HG02981 (cell line): Measurements from ENCODE around the gene HDHD5.

Source experiments
- ATAC-seq: cut with Tn5 transposase; IDR thresholded peaks from one replicate; pipeline ENCODE4 v1.9.1; 2021; ENCODE audit warnings: mild to moderate bottlenecking, moderate library complexity; ENCODE audit not compliant: unreplicated experiment

Gene HDHD5

DNA sequence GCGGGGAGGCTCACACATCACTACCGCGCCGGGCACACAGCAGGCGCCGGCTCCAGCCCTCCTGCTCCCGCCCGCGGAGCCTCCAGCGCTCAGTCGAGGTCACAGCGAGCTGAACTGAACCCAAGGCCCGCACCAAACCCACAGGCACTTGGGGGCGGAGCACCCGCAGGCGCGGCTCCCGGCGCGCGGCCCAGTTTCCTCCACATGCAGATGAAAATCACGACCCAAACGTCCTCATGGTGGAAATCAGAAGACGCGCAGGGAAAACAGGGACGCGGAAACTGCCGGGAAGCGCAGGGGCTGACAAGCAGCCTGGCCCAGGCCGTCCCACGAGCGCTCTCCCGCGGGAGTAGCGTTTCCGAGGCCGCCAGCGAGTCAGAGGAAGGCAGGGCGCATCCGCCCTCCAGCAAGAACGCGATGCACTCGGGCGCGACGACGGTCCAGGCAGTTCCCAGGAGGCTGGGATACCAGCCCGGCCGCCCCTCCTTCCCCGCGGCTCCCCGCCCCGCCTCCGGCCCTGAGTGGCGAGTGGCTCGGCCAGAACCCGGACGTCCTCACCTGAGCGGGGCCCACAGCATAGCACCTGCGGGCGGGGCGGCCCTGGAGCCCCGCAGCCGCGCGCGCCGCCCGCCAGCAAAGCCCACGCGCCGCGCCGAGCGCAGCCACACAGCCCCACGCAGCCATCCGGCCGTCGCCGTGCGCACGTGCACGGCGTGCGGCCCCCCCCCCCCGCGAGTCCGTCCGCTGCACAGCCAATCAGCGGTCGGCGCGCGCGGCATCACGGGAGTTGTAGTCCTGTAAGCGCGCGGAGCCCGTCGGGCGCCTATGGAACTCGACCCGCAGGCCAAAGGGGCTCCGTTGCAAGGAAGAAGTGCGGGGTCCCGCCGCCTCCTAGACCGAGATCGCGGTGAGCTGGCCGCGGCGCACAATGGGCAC is at the start of gene HDHD5:
Gene HDHD5, minus strand, starts transcription at position 710 of the 936 bp plus-strand sequence. Its CDS starts 26 bp downstream, at position 684.
- ATAC-seq: peak; percentile 71

DNA sequence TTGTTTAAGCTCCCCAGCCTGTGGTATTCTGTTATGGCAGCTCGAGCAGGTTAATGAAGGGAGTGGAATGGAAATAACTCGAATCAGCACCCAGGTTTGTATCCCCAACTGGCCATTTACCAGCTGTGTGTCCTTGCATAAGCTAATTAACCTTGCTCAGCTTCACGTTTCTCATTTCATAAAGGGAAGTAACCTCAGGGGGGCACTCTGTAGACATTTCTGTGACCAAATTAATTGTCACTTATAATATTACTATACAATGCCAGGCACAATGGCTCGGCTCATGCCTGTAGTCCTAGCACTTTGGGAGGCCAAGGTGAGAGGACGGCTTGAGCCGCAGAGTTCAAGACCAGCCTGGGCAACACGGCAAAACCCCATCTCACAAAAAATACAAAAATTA is 46.4 kb upstream of the HDHD5 start:
- no peak for ATAC-seq

DNA sequence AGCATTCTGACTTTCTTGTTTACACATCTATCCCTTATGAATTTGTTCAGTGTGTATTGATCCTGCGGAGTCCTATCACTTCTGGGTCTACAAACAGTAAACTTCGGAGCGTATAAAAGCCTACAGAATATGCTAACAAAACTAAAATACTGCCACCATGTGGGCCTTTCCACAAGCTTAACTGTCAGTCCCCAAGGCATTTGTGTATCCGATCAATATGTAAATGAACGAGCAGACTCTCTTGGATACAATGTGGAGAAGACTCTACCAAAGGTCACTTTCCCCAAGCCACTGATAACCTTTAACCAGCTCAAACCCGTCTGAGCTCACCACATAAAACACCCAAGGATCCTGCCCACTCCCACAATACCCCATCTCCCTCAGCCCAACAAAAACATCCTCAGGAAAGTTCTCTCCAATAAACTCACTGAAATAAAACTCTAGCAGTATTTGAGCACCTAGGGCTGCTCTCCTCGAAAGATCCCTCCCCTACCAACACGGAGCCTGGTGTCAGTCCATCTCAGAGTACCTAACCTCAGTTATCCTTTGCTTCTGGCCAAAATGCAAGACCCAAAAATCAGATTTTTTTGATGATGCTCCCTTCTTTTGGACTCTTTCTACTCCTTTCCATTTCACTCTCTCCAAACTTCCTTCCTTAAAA is 42.3 kb upstream of the HDHD5 start:
- no peak for ATAC-seq

DNA sequence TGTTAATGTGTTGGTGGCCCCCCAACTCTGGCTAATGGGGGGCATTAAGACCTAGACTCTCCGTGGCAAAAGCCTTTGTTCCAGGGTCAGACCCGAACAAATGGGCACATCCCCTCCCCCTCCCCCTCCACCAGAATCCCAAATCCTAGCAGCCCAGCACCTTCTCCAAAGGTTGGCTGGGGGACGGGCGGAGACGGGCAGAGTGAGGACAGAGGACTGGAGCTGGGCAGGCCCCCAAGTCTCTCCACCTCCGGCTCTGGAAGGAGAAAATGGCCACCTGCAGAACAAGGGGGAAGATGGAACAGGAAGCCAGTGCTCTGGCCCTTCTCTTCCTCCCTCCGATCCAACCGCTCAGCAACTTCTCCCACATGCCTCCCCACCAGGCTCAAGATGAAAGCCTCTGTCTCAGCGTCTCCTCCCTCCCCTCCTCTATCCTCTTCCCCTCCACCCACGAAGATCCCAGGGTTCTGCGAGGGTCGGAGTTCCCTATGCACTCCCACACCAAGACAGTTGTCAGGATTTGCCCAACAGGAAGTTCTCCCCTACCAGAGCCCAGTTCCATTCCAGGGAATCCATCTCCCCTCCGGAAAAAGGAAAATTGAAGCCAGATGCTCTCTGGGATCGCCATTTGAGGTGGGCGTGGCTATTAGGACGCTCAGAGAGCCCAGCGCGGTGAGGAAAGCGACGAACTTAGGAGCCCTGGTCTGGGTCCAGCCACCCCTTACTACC is 40.1 kb upstream of the HDHD5 start:
- ATAC-seq: no peak

DNA sequence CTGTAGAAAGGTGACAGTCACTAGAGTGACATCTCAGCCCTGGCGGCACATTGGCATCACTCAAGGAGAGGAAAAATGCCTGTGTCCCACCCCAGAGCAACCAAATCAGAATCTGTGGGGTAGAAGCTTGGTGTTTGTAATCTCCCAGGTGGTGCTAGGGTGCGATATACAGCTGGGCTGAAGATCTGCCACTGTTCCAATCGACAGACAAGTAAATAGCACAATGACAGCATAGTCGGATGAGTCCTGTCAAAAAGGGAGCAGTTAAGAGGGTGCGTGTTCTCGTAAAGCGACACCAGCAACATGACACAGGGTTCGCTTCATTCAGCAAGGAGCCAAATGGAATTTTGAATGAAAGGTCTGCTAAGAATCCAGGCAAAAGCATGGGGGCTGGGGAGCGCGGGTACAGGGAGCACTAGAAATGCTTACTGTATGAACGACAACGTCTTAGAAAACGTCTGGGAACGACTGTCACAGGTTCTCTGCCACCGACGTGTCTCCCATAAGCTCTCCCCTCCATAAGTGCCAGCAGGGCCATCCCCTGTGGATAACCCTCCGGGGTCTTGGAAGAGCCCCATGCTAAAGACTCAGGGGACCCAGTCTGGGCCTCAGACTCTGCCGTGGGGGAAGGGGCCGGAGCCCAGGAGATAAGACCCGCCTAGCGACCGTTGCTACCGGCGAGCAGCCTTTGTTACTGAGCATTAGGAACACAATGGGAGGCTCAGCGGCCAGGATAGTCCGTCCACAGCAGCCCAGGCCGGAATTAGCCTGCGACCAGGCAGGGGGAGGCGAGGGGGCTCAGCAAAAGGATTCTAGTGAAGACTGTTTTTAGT is 39.3 kb upstream of the HDHD5 start:
- no peak for ATAC-seq

DNA sequence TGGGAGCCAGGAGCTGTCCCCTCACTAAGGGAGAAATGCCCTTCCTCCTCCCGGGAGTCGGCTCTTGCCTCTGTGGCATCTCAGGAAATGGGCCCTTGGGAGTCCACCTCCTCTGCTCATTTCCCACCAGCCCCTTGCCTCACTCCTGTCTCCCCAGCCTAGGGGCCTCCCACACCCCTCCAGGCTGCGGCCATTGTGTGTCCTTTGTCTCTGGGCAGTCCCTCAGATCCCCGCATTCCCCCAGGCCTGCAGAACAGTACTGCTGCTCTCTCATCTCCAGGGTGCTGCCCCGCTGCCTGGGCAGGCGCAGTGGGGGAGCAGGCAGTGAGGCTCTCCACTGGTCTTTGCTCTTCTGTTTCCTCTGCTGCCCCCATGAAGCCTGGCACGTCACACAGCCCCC is 35.1 kb upstream of the HDHD5 start:
- ATAC-seq: no peak

DNA sequence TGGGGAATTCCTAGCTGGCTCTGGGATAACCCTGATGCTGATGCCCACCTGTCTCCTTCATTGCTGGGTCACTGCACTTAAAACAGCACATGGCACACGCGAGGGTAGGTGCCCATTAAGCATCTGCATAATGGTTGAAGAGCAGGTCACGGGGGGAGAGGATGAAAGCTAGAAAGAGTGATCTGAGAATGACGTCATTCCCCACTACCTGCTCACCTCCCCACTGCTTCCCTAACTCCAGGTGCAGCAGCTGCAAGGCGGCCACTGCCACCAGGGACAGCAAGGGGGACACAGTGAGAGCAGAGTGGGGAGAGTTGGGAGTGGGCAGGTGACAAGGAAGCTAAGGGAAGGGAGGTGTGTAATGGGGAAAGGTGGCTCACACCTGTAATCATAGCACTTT is 33.1 kb upstream of the HDHD5 start:
- no peak for ATAC-seq

DNA sequence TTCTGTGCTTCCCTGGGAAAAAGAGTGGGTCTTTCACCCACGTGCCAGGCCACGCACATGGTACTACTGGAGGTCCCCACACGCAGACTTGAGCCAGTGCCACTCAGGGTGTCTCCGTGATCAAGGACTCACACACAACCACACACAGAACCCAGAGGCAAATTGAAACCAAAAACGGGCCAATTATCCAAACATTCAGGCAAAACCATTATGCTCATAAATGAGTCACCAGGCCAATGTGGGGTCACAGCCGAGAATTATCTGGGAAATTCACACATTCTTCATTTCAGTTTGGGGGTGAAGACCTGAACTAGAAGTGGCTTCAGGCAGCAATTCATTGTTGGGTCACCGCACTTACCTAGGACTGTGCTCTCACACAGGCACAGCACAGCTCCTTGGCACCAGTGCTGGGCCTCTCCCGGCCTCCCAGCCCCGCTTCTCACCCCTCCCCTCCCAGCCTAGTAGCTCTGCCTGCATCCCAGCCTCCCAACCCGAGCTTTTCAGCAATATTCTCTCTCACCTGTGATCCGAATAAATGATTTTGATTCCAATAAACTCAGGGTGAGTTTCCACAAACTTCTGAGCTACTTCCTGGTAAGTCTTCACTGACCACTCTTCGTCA is 32.2 kb upstream of the HDHD5 start:
- no peak for ATAC-seq

DNA sequence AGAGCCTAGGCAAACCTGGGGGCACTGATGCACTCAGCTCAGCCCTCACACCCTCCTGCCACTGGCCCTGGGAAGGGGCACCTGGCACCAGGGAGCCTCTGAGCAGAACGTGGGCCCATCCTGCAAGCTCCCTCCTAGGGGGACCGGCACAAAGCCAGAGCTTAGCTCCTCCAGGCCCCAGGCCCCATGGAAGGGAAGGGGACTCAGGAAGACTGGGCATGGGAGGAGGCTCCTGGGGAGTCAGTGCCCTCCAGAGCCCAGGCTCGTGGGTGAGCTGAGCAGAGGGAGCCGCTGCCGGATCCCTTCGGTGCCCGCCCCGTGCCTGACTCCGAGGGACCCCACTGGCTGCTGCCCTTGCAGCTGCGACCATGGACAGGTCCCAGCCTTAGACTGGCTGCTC is 31.6 kb upstream of the HDHD5 start:
- ATAC-seq: no peak

DNA sequence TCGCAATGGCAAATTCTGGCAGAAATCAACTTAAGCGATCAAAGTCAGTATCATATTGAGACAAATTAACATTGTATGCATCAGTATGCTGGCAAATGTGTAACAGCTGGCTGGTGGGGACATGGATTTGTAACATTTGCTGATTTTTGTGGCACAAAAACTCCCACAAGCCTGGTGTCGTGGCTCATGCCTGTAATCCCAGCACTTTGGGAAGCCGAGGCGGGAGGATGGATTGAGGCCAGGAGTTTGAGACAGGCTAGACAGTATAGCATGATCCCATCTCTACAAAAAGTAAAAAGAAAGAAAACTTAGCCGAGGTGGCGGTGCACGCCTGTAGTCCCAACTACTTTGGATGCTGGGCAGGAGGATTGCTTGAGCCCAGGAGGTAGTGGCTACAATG is 17.6 kb upstream of the HDHD5 start:
- no peak for ATAC-seq

DNA sequence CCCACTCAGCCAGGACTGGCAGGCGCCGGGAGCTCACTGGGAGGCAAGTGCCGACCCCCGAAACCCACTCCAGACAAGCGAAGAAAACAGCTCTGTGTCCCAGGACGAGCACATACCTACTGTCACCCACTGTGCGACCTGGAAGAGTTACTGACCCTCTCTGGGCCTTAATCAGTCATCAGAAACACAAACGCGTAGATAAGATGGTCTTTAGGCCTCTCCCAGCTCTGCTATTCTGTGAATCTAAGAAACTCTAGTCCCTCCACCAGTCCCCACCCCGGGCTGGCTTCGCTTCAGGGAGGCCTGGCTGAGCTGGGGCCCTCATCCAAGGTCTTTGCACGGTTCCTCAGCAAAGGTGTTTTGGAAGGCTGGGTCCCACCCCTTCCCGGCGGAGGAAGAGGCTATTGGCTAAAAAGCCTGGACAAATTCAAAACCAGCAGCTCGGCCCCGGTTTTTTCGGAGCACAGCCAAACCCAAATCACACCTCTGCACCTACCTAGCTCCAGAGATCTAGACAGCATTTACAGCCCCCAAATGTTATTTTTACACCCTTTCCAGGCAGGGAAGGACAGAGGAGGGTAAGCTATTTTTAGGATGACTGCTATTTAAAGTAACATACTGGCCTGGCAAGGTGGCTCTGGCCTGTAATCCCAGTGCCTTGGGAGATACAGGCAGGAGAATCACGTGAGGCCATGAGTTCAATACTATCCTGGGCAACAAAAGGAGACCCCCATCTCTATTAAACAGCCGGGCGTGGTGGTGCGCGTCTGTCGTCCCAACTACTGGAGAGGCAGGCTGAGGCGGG is 13.2 kb upstream of the HDHD5 start:
- no peak for ATAC-seq

DNA sequence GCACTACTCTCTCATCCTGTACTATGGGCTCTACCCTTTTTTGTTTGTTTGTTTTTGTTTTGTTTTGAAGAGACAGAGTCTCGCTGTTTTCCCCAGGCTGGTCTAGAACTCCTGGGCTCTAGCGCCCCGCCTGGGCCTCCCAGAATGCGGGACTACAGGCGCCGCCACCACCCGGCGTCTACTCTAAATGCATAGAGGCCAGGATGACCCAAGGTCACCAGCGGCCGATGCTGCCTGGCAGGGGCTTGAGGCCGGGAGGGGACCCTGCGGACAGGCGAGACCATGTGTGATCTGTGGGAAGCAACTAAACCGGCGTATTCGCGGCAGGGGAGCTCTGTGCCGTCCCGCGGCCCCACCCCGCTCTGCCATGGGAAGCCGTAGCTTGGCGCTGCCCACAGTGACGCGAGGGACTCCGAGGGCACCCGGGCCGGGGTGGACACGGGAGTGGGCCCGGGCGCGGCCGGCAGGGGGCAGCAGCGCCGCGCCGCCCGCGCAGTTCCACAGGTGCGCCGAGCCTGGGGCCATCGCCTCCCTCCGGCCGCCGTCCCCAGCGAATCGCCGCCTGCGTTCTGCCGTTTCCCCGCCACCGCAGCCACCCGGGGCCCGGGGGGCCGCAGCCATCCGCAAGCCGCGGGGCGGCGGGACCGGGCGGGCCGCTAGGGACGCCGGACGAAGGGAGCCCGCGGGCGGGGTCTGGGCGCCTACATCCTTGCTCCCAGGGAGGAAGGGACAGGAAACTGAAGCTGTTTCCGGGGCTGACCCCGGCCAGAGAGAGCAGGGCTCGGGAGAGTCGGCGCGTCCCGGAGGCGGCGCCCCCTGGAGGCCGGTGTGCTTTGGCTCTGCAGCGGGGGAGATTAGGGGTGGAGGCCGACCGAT is 12.3 kb upstream of the HDHD5 start:
- peak; percentile 87 for ATAC-seq

DNA sequence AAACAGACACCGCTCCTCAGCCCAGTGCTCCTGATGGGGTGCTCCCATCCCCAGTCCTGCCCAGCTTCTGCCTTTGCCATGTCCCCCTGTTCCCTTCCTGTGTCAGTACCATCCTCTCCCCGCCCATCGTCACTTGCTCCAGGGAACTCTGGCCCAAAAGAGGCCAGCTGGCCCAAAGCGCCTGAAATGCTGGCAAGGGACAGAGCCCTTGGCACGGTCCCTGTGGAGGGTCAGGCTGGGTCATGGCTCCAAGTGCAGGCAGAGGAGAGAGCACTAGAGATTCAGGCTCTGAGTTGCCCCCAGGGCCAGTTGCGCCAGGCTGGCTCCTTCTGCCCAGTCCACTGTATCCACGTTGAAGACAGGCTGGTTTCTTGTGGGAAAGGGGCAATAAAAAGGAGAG is 8.4 kb upstream of the HDHD5 start:
- ATAC-seq: no peak

DNA sequence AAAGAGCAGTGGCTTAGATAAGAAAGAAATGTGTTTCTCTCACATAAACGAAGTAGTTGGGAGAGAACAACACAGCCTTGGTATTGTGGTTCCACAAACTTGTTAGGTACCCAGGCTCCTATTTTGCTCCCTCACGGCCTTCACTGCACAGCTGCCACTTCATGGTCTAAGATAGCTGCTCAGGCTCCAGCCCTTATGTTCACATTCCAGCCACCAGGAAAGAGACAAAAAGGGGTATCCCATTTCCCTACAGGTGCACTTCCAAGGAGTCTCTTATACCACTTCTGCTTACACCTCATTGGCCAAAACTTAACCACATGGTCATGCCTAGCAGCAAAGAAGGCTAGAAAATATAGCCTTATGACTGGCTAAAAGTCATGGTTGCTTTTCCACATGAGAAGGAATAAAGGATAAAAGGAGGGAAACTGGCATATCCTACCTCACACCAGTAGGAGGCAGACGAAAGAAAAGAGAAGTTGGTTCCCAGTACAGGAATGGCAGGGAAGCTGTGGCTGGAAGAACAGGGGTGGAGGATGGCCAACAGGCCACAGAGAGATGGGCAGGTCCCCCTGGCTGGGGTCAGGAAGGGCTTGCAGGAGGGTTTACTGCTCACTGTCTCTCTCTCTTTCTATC is 5.4 kb upstream of the HDHD5 start:
- ATAC-seq: no peak

DNA sequence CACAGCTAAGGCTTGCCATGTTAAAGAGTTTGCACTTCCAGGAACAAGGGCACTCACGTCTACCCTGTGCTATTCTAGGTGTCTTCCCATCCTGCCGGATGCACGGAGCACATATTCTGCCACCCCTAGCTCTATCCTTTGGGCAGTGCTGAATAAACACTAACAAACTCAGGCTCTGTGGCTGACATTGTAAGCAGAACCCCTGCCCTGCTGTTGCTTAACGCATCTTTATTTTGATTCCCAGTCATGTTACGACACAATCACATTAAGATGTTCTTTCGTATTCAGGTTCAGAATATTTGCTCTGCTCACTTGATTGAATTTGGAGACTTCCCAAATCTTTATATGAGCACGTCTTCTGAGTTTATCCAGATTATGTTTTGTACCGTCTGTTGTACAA is 3.7 kb upstream of the HDHD5 start:
- no peak for ATAC-seq

DNA sequence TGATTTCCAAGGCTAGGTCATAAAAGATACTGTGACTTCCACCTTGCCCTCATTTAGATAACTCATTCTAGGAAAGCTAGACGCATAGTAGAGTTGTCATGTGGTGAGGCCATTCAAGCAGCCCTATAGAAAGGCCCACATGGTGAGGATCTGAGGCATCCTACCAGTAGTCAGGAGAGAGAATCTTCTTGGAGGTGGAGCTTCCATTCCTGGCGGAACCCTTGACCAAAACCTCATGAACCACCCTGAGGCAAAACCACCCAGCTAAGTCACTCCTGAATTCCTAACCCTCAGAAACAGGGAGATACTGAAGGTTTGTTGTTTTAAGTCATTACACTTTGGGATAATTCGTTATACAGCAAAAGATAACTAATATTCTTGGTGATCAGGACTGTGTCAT is 2.9 kb upstream of the HDHD5 start:
- no peak for ATAC-seq

DNA sequence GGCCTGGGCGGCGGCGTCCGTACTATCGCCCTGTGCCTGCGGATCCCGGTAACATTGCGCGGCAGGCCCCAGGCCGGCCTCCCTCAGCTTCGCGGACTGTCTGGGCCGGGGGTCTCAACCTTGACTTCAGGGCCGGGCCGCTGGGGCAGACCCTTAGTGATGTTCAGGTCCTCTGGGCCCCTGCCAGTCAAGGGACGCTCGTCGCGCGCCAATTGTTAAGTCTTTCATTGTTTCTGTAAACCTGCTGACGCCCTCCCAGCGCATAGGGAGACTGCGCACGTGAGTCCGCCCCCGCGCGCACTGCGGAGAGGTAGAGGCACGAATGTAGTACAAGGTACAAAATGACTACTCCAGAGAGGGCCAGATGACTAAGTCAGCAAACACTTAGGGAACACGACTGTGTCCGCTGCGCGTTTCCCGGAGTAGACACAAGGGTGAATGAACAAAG is 451 bp upstream of the HDHD5 start:
- ATAC-seq: peak; percentile 16

DNA sequence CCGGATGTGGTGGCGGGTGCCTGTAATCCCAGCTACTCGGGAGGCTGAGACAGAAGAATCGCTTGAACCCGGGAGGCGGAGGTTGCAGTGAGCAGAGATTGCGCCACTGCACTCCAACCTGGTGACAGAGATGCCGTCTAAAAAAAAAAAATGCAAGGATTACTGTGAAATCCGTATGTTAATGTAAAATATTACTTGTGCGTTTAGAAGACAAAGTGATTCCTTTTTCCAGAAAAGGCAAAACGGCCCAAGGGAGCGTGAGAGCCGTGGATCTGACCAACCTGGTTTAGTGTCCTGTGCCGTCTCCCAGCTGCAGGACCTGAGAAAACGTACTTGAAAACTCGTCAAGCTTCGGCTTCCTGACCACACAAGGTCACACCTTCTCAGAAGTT is 905 bp downstream of the HDHD5 start:
- no peak for ATAC-seq
